ENCODE data around the gene IFT80. TPM values are rescaled to one million over a fixed set of nuclear protein-coding genes. Genes with fewer than 3 reads are reported as not detected.
"Not testable (repeated sequence)": the region's sequence is repeated elsewhere in the genome, so short reads cannot be mapped to it uniquely, and the experiment has no call there.

Gene IFT80
- total RNA-seq, 1 experiment from 2014 or later: 26.9 TPM

- DNase-seq (ENCODE audit: low spot score): no peak
- H3K4me1 Mint-ChIP-seq: no peaks in the 10 kb centered on the region; the same call in 1 of the 2 replicates
- H3K27me3 Mint-ChIP-seq (ENCODE audit: low read depth): no peaks in the 10 kb centered on the region
- H3K9me3 Mint-ChIP-seq: no peaks in the 10 kb centered on the region
- TF ChIP-seq CBFB (CRISPR knock-in tag; IDR thresholded peaks at IDR 0.05; ENCODE audit: low read depth) (no peak), ZNF138 (CRISPR knock-in tag; conservative IDR thresholded peaks at IDR 0.05) (no peak), ZBTB21 (CRISPR knock-in tag; IDR thresholded peaks at IDR 0.05; ENCODE audit: borderline replicate concordance) (no peak), NFE2L1 (CRISPR knock-in tag; IDR thresholded peaks at IDR 0.05) (no peak), ZBTB43 (CRISPR knock-in tag; IDR thresholded peaks at IDR 0.05) (no peak), FOXK1 (CRISPR knock-in tag; IDR thresholded peaks at IDR 0.05) (no peak), ZMAT4 (CRISPR knock-in tag; IDR thresholded peaks at IDR 0.05) (no peak), ELF4 (CRISPR knock-in tag; IDR thresholded peaks at IDR 0.05; ENCODE audit: low read depth) (no peak), CTCF (IDR thresholded peaks at IDR 0.05) (no peak), ESRRA (CRISPR knock-in tag; IDR thresholded peaks at IDR 0.05; ENCODE audit: borderline replicate concordance) (no peak), MAX (CRISPR knock-in tag; IDR thresholded peaks at IDR 0.05) (no peak)
- no peak for ATAC-seq
- no peaks in the 10 kb centered on the region for H3K36me3 Mint-ChIP-seq
- no peak overlapping the region for H3K27ac Mint-ChIP-seq
- ChIA-PET POLR2A (no interaction called here), CTCF (no interaction called here)
- no peak overlapping the region for H3K4me3 Mint-ChIP-seq
These were observed 33.0 kb downstream of the IFT80 start for GRCh38 chr3:160365869-160366522.

GRCh38 chr3:160362896-160363295 is 36.1 kb downstream of the IFT80 start:
- not testable (repeated sequence) for H3K4me3 Mint-ChIP-seq, H3K9me3 Mint-ChIP-seq

GRCh38 chr3:160355826-160356225 is 43.2 kb downstream of the IFT80 start:
- Mint-ChIP-seq H3K36me3 (peaks cover 7% of the 10 kb centered on the region), H3K9me3 (no peaks in the 10 kb centered on the region), H3K4me3 (no peak overlapping the region), H3K27ac (no peak overlapping the region), H3K27me3 (ENCODE audit: low read depth) (no peaks in the 10 kb centered on the region), H3K4me1 (peaks cover 3% of the 10 kb centered on the region)
- ChIA-PET POLR2A (no interaction called here), CTCF (no interaction called here)
- TF ChIP-seq GRHL2 (CRISPR knock-in tag; IDR thresholded peaks at IDR 0.05; ENCODE audit: insufficient replicate concordance, severe bottlenecking) (no peak), ZNF416 (CRISPR knock-in tag; IDR thresholded peaks at IDR 0.05) (no peak), CBFB (CRISPR knock-in tag; IDR thresholded peaks at IDR 0.05; ENCODE audit: low read depth) (no peak), FOXJ3 (CRISPR knock-in tag; IDR thresholded peaks at IDR 0.05; ENCODE audit: borderline replicate concordance) (no peak), ATF3 (CRISPR knock-in tag; conservative IDR thresholded peaks at IDR 0.05) (no peak), JAZF1 (CRISPR knock-in tag; IDR thresholded peaks at IDR 0.05) (no peak), TP53 (CRISPR knock-in tag; IDR thresholded peaks at IDR 0.05) (no peak), E2F5 (CRISPR knock-in tag; IDR thresholded peaks at IDR 0.05) (no peak), TEAD1 (CRISPR knock-in tag; IDR thresholded peaks at IDR 0.05) (no peak), OVOL2 (CRISPR knock-in tag; IDR thresholded peaks at IDR 0.05; ENCODE audit: borderline replicate concordance) (no peak), IRF2 (CRISPR knock-in tag; IDR thresholded peaks at IDR 0.05; ENCODE audit: borderline replicate concordance, low read depth) (no peak)
- DNase-seq (ENCODE audit: low spot score) (no peak), ATAC-seq (no peak)

More at GRCh38 chr3:160362896-160363295, 36.1 kb downstream of the IFT80 start:
- H3K27me3 Mint-ChIP-seq (ENCODE audit: low read depth); POLR2A ChIA-PET; H3K36me3 Mint-ChIP-seq; H3K4me1 Mint-ChIP-seq; H3K27ac Mint-ChIP-seq; ATAC-seq; DNase-seq (ENCODE audit: low spot score); CTCF ChIA-PET: not testable (repeated sequence)

All from WTC11 (cell line).